GM19372 (cell line): ENCODE data around the gene IFT122.
"Not testable (repeated sequence)": the region's sequence is repeated elsewhere in the genome, so short reads cannot be mapped to it uniquely, and the experiment has no call there.

Experiments
- ATAC-seq: cut with Tn5 transposase; IDR thresholded peaks from one replicate; pipeline ENCODE4 v1.9.1; 2021; ENCODE audit warnings: mild to moderate bottlenecking, low read depth, moderate library complexity; ENCODE audit not compliant: unreplicated experiment

IFT122 gene, protein sequence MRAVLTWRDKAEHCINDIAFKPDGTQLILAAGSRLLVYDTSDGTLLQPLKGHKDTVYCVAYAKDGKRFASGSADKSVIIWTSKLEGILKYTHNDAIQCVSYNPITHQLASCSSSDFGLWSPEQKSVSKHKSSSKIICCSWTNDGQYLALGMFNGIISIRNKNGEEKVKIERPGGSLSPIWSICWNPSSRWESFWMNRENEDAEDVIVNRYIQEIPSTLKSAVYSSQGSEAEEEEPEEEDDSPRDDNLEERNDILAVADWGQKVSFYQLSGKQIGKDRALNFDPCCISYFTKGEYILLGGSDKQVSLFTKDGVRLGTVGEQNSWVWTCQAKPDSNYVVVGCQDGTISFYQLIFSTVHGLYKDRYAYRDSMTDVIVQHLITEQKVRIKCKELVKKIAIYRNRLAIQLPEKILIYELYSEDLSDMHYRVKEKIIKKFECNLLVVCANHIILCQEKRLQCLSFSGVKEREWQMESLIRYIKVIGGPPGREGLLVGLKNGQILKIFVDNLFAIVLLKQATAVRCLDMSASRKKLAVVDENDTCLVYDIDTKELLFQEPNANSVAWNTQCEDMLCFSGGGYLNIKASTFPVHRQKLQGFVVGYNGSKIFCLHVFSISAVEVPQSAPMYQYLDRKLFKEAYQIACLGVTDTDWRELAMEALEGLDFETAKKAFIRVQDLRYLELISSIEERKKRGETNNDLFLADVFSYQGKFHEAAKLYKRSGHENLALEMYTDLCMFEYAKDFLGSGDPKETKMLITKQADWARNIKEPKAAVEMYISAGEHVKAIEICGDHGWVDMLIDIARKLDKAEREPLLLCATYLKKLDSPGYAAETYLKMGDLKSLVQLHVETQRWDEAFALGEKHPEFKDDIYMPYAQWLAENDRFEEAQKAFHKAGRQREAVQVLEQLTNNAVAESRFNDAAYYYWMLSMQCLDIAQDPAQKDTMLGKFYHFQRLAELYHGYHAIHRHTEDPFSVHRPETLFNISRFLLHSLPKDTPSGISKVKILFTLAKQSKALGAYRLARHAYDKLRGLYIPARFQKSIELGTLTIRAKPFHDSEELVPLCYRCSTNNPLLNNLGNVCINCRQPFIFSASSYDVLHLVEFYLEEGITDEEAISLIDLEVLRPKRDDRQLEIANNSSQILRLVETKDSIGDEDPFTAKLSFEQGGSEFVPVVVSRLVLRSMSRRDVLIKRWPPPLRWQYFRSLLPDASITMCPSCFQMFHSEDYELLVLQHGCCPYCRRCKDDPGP

DNA sequence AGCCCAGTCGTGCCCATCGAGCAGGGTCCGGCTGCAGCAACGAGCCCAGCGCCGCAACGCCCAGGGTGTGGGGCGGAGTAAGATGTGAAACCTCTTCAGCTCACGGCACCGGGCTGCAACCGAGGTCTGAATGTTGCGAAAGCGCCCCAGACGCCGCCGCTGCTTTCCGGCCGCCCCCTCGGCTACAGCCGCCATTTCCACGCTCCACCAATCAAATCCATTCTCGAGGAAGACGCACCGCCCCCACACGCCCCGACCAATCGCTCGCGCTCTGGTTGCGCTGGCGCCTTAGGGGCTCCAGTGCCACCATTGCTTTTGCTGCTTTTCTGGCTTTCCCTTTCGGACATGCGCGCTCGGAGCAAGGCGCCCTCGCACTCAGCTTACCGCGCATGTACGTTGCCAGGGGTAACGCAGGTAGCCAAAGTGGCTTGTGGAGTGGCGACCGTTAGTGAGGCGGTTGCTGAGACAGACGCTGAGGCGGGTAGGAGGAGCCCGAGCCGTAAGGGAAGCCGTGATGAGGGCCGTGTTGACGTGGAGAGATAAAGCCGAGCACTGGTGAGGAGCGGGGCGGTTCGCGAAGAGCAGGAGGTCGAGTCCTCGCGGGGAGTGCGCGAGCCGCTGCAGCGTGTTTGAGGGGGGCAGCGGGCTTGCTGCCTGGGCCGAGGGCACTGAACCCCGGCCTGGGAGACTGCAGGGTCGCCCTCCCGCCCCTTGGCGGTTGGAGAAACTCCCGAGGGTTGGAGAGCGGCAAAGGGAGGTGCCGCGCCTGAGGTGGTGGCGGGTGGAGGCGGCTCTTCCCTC lies at the start of gene IFT122, which contains the start of gene MBD4:
Gene IFT122, plus strand, starts transcription at position 408 of the 801 bp plus-strand sequence. Its CDS starts 107 bp downstream, at position 515.
Gene MBD4, minus strand, starts transcription at position 132 of the 801 bp plus-strand sequence. Its CDS starts 115 bp downstream, at position 17.
- ATAC-seq = peak; percentile 86

GRCh38 chr3:129391583-129391982 lies 48.4 kb upstream of the IFT122 start:
- ATAC-seq = not testable (repeated sequence)

GRCh38 chr3:129392106-129392887 lies 47.7 kb upstream of the IFT122 start:
- not testable (repeated sequence) for ATAC-seq

- ATAC-seq = no peak
These were observed 46.8 kb upstream of the IFT122 start for GRCh38 chr3:129393271-129393670.

- not testable (repeated sequence) for ATAC-seq
These were observed 46.1 kb upstream of the IFT122 start for GRCh38 chr3:129393760-129394564.

DNA sequence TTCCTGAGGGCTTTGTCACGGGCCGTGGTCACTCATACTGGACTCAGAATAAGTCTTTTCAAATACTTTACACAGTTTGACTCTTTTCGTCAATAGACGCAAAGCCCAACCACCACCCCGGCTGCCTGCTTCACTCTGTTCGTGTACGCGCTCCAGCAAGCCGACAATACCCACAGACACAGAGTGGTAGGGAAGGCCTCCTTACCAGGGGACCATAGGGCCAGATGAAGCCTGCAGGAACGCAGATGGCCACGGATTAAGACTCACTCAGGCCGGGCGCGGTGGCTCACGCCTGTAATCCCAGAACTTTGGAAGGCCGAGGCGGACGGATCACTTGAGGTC lies 41.2 kb upstream of the IFT122 start:
- ATAC-seq = no peak

DNA sequence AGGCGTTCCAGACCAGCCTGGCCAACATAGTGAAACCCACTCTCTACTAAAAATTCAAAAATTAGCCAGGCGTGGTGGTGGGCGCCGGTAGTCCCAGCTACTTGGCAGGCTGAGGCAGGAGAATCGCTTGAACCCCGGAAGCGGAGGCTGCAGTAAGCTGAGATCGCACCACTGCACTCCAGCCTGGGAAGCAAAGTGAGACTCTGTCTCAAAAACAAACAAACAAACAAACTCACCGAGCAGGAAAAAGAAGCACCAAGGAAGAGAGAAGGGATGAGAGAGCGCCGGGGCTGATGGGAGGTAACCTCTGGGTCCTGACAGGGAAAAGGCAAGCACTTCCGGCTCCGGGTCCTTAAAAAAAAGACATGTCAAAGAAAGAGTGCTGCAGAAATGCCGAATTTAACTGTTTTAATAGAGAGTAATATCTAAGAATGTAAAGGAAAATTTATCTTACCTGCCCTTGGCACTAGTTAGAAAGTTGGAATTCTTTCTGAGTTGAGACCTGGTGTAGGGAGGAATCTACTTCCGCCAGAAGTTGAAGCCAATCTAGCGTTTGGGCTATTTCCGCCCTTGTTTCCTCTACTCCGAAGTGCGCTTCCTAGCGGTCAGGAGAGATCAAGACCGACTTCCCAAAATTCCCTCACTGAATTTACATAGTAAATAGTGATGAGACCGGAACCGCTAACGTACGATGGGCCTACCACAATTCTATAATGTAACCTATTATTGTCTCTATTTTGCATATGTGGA lies 40.7 kb upstream of the IFT122 start:
- peak; percentile 67 for ATAC-seq

DNA sequence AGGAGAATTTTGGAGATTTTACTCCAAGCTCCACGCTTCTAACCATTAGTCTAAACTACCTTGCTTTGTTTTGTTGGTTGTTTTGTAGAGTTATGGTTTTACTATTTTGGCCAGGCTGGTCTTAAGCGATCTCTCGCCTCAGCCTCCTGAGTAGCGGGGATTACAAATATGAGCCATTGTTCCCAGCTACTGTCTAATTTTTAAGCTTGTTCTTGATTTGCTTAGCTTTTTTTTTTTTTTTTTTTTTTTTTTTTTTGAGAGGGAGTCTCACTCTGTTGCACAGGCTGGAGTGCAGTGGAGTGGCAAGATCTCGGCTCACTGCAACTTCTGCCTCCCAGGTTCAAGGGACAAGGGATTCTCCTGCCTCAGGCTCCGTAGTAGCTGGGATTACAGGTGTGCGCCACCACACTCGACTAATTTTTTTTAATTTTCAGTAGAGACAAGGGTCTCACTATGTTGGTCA lies 40.1 kb upstream of the IFT122 start:
- peak; percentile 24 for ATAC-seq

GRCh38 chr3:129402210-129402609 lies 37.8 kb upstream of the IFT122 start:
- ATAC-seq = no peak

GRCh38 chr3:129402616-129403015 lies 37.4 kb upstream of the IFT122 start:
- ATAC-seq = no peak

DNA sequence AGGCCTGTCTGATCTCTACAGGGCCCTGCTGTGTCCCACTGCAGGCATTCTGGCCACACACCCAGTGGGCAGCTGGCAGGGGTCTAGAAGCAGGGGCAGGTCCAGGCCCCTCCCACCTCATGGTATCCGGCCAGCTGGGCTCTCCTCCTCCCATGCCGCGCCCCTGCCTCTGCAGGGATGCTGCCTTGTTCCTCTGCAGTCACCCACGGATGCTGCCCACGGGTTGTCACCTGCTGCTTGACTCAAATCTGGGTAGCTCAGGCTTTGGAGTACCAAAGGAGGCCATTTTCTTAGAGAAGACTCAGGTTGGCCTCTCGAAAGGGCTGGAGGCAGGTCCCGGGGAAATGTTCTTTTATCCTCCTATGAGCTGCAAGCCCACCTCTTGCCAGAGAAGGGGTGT lies 36.6 kb upstream of the IFT122 start:
- ATAC-seq = no peak

DNA sequence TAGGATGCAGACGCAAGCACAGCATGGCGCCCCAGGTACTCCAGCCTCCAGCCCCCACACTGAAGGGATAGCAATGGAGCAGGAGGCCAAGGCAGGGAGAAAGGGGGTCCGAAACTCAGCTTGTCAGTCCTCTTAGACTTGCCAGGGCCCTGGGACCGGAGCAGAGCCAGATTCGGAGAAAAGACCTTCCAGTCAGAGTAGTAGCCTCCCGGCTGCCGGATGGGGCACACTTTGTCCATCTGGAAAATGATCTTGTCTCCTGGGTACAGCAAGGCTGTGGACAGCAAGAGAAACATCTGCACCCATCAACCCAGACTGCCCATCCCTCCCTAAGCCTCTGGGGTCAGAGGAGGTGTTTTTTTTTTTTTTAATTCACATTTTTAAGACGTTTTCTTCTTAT lies 35.9 kb upstream of the IFT122 start:
- no peak for ATAC-seq

- ATAC-seq = no peak
These were observed 35.4 kb upstream of the IFT122 start for GRCh38 chr3:129404610-129405009.

DNA sequence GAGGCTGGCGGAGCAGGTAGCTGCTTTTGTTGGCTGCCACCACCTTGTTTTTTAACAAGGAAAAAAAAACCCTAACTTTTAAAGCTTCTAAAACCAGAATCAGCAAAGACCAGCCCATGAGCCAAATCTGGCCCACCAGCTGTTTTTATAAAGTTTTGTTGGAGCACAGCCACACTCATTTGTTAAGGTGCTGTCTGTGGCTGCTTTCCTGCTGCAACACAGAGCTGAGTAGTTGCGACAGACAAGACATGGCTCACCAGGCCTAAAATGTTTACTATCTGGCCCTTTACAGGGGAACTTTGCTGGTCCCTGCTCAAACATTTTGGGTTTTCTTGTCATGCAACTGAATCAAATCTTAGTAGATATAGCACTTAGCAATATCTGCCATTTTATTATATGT lies 30.5 kb upstream of the IFT122 start:
- ATAC-seq = no peak

DNA sequence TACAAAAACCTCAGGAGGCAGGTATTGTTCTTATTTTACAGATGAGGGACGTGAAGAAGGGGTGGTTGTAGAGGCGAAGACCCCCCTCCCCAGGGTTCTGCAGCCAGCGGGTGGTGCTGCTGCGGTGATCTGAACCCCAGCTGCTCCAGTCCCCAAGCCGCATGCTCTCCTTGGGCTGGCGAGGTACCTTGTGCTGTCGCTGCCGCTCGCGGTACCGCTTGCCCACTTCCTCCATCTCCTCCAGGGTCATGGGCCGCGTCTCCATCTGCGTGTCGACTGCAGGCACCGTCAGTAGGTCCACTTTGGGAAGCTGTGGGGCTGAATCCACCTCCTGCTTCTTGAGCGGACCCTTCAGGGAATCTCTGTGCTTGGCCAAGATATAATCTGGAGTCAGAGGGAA lies 29.1 kb upstream of the IFT122 start:
- ATAC-seq = no peak

DNA sequence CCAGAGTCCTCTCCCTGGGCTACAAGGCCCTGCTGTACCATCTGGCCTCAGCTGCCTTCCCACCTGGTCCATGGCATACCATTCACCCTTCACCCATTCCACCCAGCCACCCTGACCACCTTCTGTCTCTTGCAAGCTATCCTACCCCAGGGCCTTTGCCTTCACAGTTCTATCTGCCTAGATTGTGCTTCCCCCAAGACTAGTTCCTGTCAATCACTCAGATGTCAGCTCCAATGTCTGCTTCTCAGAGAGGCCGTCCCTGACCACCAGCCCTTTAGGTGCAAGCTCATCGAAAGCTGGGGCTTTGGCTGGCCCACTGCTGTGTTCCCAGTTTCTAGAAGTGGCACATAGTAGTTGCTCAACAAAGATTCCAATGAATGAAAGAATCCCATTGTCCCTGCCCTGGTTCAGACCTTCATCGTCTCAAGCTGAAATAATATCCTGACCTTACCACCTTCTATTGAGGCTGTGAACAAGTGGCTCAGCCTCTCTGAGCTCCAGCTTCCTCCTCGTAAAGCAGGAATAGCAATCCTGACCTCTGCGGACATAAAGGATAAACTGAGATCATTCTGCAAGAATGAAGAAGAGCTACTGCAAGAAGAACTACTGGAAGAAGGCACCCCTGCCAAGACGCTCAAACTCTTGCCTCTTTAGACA lies 27.4 kb upstream of the IFT122 start:
- ATAC-seq = no peak

GRCh38 chr3:129413238-129413637 lies 26.8 kb upstream of the IFT122 start:
- not testable (repeated sequence) for ATAC-seq
